Right lobe of liver (tissue), 4 donors: Measurements from ENCODE around the gene ABCC5.

Experiments
- CTCF ChIP-seq, 4 donors: fragments of 200-600 bp in 3 of 4; fragments of 450-650 bp in 1 of 4; IDR thresholded peaks; one replicate each; pipeline versions ENCODE4 v1.5.1 to v1.8.0; 2016 to 2022; ENCODE audit warnings: antibody characterized with exemption in 4 of 4, mild to moderate bottlenecking in 2 of 4
- POLR2A ChIP-seq: fragments of 450-650 bp; IDR thresholded peaks from one replicate; pipeline ENCODE4 v1.6.1; 2017; ENCODE audit warnings: antibody characterized with exemption, mild to moderate bottlenecking
- donor health status: DM: no; HTN: no; CAD: no.
- donor health status: DM: no; HTN: no; CAD: no.
- donor health status: DM: no; HTN: yes; CAD: no.

GRCh38 chr3:184037816-184038215 lies 20.1 kb upstream of the ABCC5 start:
- TF ChIP-seq CTCF (IDR thresholded peaks at IDR 0.05) (no peak), POLR2A (no peak)
